Transverse colon (tissue), 4 donors: Measurements from ENCODE around the gene ZFP90.

ENCODE experiments used
- CTCF ChIP-seq, 5 experiments: fragments of 200-600 bp in 3 of 5; fragments of 450-650 bp in 2 of 5; sonication (generic) in 3 of 5; IDR thresholded peaks; 1 replicate in 2 of 5; 2 replicates in 3 of 5; pipeline ENCODE4 v1.5.1; 2016 to 2017; ENCODE audit warnings: antibody characterized with exemption in 5 of 5, inconsistent platforms in 3 of 5, mild to moderate bottlenecking in 2 of 5, moderate library complexity in 1 of 5
- POLR2A ChIP-seq: fragments of 450-650 bp; IDR thresholded peaks from one replicate; pipeline ENCODE4 v1.6.1; 2016; ENCODE audit warnings: antibody characterized with exemption, mild to moderate bottlenecking, moderate library complexity
- POLR2AphosphoS5 ChIP-seq, 3 donors: sonication (generic); formaldehyde crosslinking; IDR thresholded peaks; one replicate each; pipeline ENCODE4 v1.6.1; 2016; ENCODE audit warnings: antibody characterized with exemption in 3 of 3

GRCh38 chr16:68490829-68491575 lies 48.1 kb upstream of the ZFP90 start:
- TF ChIP-seq CTCF (IDR thresholded peaks at IDR 0.05) (no peak), POLR2A (no peak), POLR2AphosphoS5 (IDR thresholded peaks at IDR 0.05) (peak in 2 of 3 donors; percentile 17 to 34)
